Psoas muscle (tissue), 8 donors: ENCODE data around the gene CCND1. TPM values are rescaled to one million over a fixed set of nuclear protein-coding genes. Genes with fewer than 3 reads are reported as not detected.

ENCODE experiments used
- ATAC-seq, 4 donors: fragments of 200-7000 bp; cut with Tn5 transposase; one replicate each; pipeline ENCODE4 v1.9.1; 2020; ENCODE audit warnings: moderate library complexity in 3 of 4, mild to moderate bottlenecking in 2 of 4
- DNase-seq, 2 donors: peaks; one replicate each; pipeline ENCODE4 v3.0.0-alpha.2; 2020
- H3K27ac ChIP-seq: fragments of 200-600 bp; one replicate; pipeline ENCODE4 v1.8.0; 2022
- H3K27me3 ChIP-seq, 3 donors: fragments of 200-600 bp in 1 of 3; one replicate each; pipeline versions ENCODE4 v1.6.1 to v1.8.0; 2013 to 2022; ENCODE audit warnings: low read length in 2 of 3, mild to moderate bottlenecking in 2 of 3, moderate library complexity in 1 of 3; ENCODE audit not compliant: insufficient read depth in 3 of 3
- H3K36me3 ChIP-seq, 2 donors: fragments of 200-600 bp in 1 of 2; one replicate each; pipeline versions ENCODE4 v1.6.1 to v1.8.0; 2013 to 2022; ENCODE audit warnings: low read depth in 1 of 2, mild to moderate bottlenecking in 1 of 2, moderate library complexity in 1 of 2; ENCODE audit not compliant: insufficient read depth in 1 of 2
- H3K4me1 ChIP-seq: fragments of 200-600 bp; one replicate; pipeline ENCODE4 v1.8.0; 2022
- H3K4me3 ChIP-seq: fragments of 200-600 bp; one replicate; pipeline ENCODE4 v1.8.0; 2022; ENCODE audit warnings: mild to moderate bottlenecking
- H3K9me3 ChIP-seq: fragments of 200-600 bp; one replicate; pipeline ENCODE4 v1.8.0; 2022
- CTCF ChIP-seq: fragments of 200-600 bp; IDR thresholded peaks from one replicate; pipeline ENCODE4 v1.8.0; 2022; ENCODE audit warnings: antibody characterized with exemption
- WGBS, 3 donors: extraction: QIAGEN DNeasy Blood & Tissue Kit; methylation state at CpG; one replicate each; pipeline versions ENCODE4 v1.1.6 to v1.1.7; 2013; 5-methylcytosine and 5-hydroxymethylcytosine counted together
- intact Hi-C, 2 donors: fragments of 100-400 bp; cut with DNase I; formaldehyde crosslinking; loops; one replicate each; pipeline versions ENCODE4 v1.11.0 to v1.14.2; 2022
- polyA plus RNA-seq, 3 donors: library from polyadenylated mRNA; stranded (reverse); fragments of 200-250 nt; gene quantifications; one replicate each; pipeline ENCODE4 v1.2.3, GENCODE V29; 2013
- total RNA-seq, 4 donors: library from RNA; stranded (reverse); fragmentation: NEBNext Ultra II Directional in 2 of 4; extraction: Animal tissue kit (Norgen Biotek cat#: 25700) in 2 of 4; gene quantifications; one replicate each; pipeline versions ENCODE4 v1.2.1 to v1.2.4, GENCODE V29; 2021 to 2023
- donor health status: healthy with polysubstance abuse.
- donor health status: DM: no; HTN: no; CAD: no; lungs with moderate emphysema.
- donor health status: Bipolar disorder and iron deficiency.
- donor health status: healthy.
- donor health status: DM: yes; HTN: yes; CAD: no.
- donor health status: DM: no; HTN: no; CAD: no.
- donor health status: DM: no; HTN: no; CAD: no.
- donor health status: DM: yes; HTN: yes; CAD: no.

Gene CCND1
- total and polyA plus RNA-seq, 7 donors = 1.8 to 11.3 (median 6.5) TPM

GRCh38 chr11:69635195-69635594 lies 5.8 kb upstream of the CCND1 start:
- no peak overlapping the region for H3K27ac ChIP-seq
- WGBS, 3 donors = 85 to 91% (median 90%) methylated on average over 6 of the region's 6 CpGs
- H3K9me3 ChIP-seq = no peaks in the 10 kb centered on the region
- H3K27me3 ChIP-seq = peaks cover 0 to 65% (median 17%) of the 10 kb centered on the region in 3 donors
- DNase-seq (no peak), ATAC-seq (no peak)
- no peak for TF ChIP-seq CTCF
- peaks cover 28% of the 10 kb centered on the region for H3K4me1 ChIP-seq
- no peaks in the 10 kb centered on the region for H3K36me3 ChIP-seq
- intact Hi-C loops = no loop called here
- H3K4me3 ChIP-seq = no peak overlapping the region

- peaks cover 0 to 73% (median 17%) of the 10 kb centered on the region in 3 donors for H3K27me3 ChIP-seq
- H3K4me1 ChIP-seq = peaks cover 35% of the 10 kb centered on the region
- 15 to 16% (median 15%) methylated on average over 17 of the region's 17 CpGs for WGBS, 3 donors
These were observed 5.0 kb upstream of the CCND1 start for GRCh38 chr11:69635804-69636511.

GRCh38 chr11:69636512-69637197 lies 4.3 kb upstream of the CCND1 start:
- Histone ChIP-seq H3K27ac (no peak overlapping the region), H3K4me1 (peaks cover 36% of the 10 kb centered on the region), H3K27me3 (peaks cover 0 to 80% (median 22%) of the 10 kb centered on the region in 3 donors), H3K4me3 (peak overlapping the region; percentile 58), H3K36me3 (no peaks in the 10 kb centered on the region), H3K9me3 (no peaks in the 10 kb centered on the region)
- intact Hi-C loops = no loop called here
- 5 to 6% (median 5%) methylated on average over 38 to 63 of the region's 63 CpGs for WGBS, 3 donors
- ATAC-seq = peak; percentile 35 to 57 (median 50)
- no peak for TF ChIP-seq CTCF
- DNase-seq = peak; percentile 75 to 78

More at GRCh38 chr11:69635804-69636511, 5.0 kb upstream of the CCND1 start:
- no peaks in the 10 kb centered on the region for H3K9me3 ChIP-seq
- intact Hi-C loops = no loop called here
- peak overlapping the region; percentile 58 for H3K4me3 ChIP-seq
- no peak for TF ChIP-seq CTCF
- ATAC-seq (no peak), DNase-seq (no peak)
- H3K36me3 ChIP-seq = no peaks in the 10 kb centered on the region
- no peak overlapping the region for H3K27ac ChIP-seq

GRCh38 chr11:69637198-69637940 lies 3.6 kb upstream of the CCND1 start:
- intact Hi-C loops = no loop called here
- WGBS, 3 donors = 21 to 31% (median 21%) methylated on average over 53 to 67 of the region's 67 CpGs
- Histone ChIP-seq H3K4me3 (peak overlapping the region; percentile 58), H3K4me1 (peaks cover 36% of the 10 kb centered on the region), H3K27ac (no peak overlapping the region), H3K9me3 (no peaks in the 10 kb centered on the region), H3K36me3 (no peaks in the 10 kb centered on the region), H3K27me3 (peaks cover 0 to 85% (median 25%) of the 10 kb centered on the region in 3 donors)
- DNase-seq (no peak), ATAC-seq (no peak)
- TF ChIP-seq CTCF = no peak
